ENCODE results near the gene TRIM14.

The TRIM14 gene

DNA sequence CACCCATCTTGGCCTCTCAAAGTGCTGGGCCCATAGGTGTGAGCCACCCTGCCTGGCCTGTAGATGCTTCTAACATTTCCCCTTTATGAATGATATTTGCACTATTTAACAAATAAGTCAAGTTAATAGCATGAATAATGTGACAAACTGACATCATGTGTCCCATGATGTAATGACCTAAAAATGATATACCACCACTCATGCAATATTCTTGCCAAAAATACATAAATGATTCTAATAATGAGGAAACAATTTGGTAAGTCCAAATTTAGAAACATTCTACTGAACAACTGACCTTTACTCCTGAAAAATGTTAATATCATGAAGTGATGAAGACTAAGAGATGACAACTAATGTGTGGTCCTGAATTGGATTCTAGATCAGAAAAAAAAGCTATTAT lies 33.5 kb upstream of the TRIM14 start:
- H3K36me3 ChIP-seq (ENCODE audit: control insufficient read depth in 2 of 2, insufficient read depth in 1 of 2, low read length in 2 of 2) = no peaks in the 10 kb centered on the region
- TF ChIP-seq ZNF221 (tag by site-specific recombination; IDR thresholded peaks at IDR 0.05; ENCODE audit: borderline replicate concordance) (no peak), GLI4 (tag by site-specific recombination; IDR thresholded peaks at IDR 0.05) (no peak), ZNF10 (tag by site-specific recombination; IDR thresholded peaks at IDR 0.05) (no peak), OVOL3 (tag by site-specific recombination; IDR thresholded peaks at IDR 0.05) (no peak), ZBTB7A (tag by site-specific recombination; IDR thresholded peaks at IDR 0.05; ENCODE audit: low read depth) (no peak)
- TF ChIP-seq, protein P1, sequence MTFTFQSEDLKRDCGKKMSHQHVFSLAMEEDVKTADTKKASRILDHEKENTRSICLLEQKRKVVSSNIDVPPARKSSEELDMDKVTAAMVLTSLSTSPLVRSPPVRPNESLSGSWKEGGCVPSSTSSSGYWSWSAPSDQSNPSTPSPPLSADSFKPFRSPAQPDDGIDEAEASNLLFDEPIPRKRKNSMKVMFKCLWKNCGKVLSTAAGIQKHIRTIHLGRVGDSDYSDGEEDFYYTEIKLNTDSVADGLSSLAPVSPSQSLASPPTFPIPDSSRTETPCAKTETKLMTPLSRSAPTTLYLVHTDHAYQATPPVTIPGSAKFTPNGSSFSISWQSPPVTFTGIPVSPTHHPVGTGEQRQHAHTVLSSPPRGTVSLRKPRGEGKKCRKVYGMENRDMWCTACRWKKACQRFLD (tag by site-specific recombination; IDR thresholded peaks at IDR 0.05) = no peak
- TF ChIP-seq, protein P2, sequence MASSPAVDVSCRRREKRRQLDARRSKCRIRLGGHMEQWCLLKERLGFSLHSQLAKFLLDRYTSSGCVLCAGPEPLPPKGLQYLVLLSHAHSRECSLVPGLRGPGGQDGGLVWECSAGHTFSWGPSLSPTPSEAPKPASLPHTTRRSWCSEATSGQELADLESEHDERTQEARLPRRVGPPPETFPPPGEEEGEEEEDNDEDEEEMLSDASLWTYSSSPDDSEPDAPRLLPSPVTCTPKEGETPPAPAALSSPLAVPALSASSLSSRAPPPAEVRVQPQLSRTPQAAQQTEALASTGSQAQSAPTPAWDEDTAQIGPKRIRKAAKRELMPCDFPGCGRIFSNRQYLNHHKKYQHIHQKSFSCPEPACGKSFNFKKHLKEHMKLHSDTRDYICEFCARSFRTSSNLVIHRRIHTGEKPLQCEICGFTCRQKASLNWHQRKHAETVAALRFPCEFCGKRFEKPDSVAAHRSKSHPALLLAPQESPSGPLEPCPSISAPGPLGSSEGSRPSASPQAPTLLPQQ (tag by site-specific recombination; IDR thresholded peaks at IDR 0.05) = 0 out of 2 replicates have a peak, but pooled peaks have one; percentile 27
- TF ChIP-seq, protein P3, sequence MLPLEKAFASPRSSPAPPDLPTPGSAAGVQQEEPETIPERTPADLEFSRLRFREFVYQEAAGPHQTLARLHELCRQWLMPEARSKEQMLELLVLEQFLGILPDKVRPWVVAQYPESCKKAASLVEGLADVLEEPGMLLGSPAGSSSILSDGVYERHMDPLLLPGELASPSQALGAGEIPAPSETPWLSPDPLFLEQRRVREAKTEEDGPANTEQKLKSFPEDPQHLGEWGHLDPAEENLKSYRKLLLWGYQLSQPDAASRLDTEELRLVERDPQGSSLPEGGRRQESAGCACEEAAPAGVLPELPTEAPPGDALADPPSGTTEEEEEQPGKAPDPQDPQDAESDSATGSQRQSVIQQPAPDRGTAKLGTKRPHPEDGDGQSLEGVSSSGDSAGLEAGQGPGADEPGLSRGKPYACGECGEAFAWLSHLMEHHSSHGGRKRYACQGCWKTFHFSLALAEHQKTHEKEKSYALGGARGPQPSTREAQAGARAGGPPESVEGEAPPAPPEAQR (tag by site-specific recombination; IDR thresholded peaks at IDR 0.05) = no peak
- no peaks in the 10 kb centered on the region for H3K9me3 ChIP-seq (ENCODE audit: control insufficient read depth, insufficient read depth, low read depth, low read length)
- no peak overlapping the region for H3K4me3 ChIP-seq (ENCODE audit: low read depth, low read length)
- POLR2A ChIA-PET = no interaction called here
- CTCF ChIA-PET = no interaction called here
- no peaks in the 10 kb centered on the region for H3K4me1 ChIP-seq (ENCODE audit: control insufficient read depth, insufficient read depth, low read length)
- H3K27ac ChIP-seq (ENCODE audit: extremely low read depth, low read depth, low read length) = no peak overlapping the region

DNA sequence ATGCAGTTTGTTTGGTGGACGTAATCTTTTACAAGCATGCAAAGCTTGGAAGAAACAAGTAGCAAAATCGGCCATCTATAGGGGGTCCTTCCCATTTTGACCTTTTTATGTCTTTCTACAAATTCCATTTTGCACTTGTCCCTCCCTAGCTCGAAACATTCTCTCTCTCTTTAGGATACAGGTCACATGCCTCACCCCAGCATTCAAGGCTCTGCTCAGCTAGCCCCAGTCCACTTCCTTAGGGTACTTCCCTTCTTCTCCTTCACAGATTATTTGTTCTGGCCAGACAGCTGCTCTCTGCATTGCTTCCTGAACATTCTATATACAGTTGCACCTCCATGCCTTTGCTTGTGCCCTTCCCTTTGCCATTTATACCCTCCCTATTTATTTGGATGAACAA lies 31.7 kb upstream of the TRIM14 start:
- TF ChIP-seq ZNF274 (IDR thresholded peaks at IDR 0.05; ENCODE audit: low read length) (no peak), ZNF274 (tag by site-specific recombination; IDR thresholded peaks at IDR 0.05; ENCODE audit: borderline replicate concordance) (no peak), ZNF138 (tag by site-specific recombination; IDR thresholded peaks at IDR 0.05; ENCODE audit: borderline replicate concordance) (no peak), ZNF529 (tag by site-specific recombination; IDR thresholded peaks at IDR 0.05; ENCODE audit: insufficient replicate concordance) (no peak), ZNF626 (tag by site-specific recombination; IDR thresholded peaks at IDR 0.05) (no peak), GFI1B (tag by site-specific recombination; IDR thresholded peaks at IDR 0.05) (no peak), ZNF837 (tag by site-specific recombination; IDR thresholded peaks at IDR 0.05) (no peak), SCRT2 (tag by site-specific recombination; IDR thresholded peaks at IDR 0.05) (no peak), GLIS2 (tag by site-specific recombination; IDR thresholded peaks at IDR 0.05) (no peak), TRIM28 (IDR thresholded peaks at IDR 0.05; ENCODE audit: borderline replicate concordance, low read length) (no peak), ZNF548 (tag by site-specific recombination; IDR thresholded peaks at IDR 0.05) (no peak), ZNF501 (tag by site-specific recombination; IDR thresholded peaks at IDR 0.05) (no peak), ZIC2 (tag by site-specific recombination; IDR thresholded peaks at IDR 0.05) (no peak), YY1 (tag by site-specific recombination; IDR thresholded peaks at IDR 0.05) (no peak), ZNF214 (tag by site-specific recombination; IDR thresholded peaks at IDR 0.05; ENCODE audit: borderline replicate concordance) (no peak), ZNF324 (tag by site-specific recombination; IDR thresholded peaks at IDR 0.05) (no peak), ZNF2 (tag by site-specific recombination; IDR thresholded peaks at IDR 0.05) (no peak)
- TF ChIP-seq, protein P4, sequence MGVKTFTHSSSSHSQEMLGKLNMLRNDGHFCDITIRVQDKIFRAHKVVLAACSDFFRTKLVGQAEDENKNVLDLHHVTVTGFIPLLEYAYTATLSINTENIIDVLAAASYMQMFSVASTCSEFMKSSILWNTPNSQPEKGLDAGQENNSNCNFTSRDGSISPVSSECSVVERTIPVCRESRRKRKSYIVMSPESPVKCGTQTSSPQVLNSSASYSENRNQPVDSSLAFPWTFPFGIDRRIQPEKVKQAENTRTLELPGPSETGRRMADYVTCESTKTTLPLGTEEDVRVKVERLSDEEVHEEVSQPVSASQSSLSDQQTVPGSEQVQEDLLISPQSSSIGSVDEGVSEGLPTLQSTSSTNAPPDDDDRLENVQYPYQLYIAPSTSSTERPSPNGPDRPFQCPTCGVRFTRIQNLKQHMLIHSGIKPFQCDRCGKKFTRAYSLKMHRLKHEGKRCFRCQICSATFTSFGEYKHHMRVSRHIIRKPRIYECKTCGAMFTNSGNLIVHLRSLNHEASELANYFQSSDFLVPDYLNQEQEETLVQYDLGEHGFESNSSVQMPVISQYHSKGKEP (tag by site-specific recombination; IDR thresholded peaks at IDR 0.05) = no peak
- TF ChIP-seq, protein P5, sequence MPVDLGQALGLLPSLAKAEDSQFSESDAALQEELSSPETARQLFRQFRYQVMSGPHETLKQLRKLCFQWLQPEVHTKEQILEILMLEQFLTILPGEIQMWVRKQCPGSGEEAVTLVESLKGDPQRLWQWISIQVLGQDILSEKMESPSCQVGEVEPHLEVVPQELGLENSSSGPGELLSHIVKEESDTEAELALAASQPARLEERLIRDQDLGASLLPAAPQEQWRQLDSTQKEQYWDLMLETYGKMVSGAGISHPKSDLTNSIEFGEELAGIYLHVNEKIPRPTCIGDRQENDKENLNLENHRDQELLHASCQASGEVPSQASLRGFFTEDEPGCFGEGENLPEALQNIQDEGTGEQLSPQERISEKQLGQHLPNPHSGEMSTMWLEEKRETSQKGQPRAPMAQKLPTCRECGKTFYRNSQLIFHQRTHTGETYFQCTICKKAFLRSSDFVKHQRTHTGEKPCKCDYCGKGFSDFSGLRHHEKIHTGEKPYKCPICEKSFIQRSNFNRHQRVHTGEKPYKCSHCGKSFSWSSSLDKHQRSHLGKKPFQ (tag by site-specific recombination; IDR thresholded peaks at IDR 0.05) = no peak

More for the DNA sequence above, 31.7 kb upstream of the TRIM14 start:
- no peak overlapping the region for H3K27ac ChIP-seq (ENCODE audit: extremely low read depth, low read depth, low read length)
- H3K4me1 ChIP-seq (ENCODE audit: control insufficient read depth, insufficient read depth, low read length) = no peaks in the 10 kb centered on the region; the same call in 1 of the 2 replicates
- CTCF ChIA-PET = interaction anchor here (1.2 kb wide), 1 partner anchor 56 kb away, joined by 4 read pairs; no protein-coding TSS in a partner anchor
- POLR2A ChIA-PET = no interaction called here
- H3K4me3 ChIP-seq (ENCODE audit: low read depth, low read length) = no peak overlapping the region
- no peaks in the 10 kb centered on the region for H3K9me3 ChIP-seq (ENCODE audit: control insufficient read depth, insufficient read depth, low read depth, low read length)
- no peaks in the 10 kb centered on the region for H3K36me3 ChIP-seq (ENCODE audit: control insufficient read depth in 2 of 2, insufficient read depth in 1 of 2, low read length in 2 of 2)
